ENCODE results near the gene ANXA2.

The ANXA2 gene

DNA sequence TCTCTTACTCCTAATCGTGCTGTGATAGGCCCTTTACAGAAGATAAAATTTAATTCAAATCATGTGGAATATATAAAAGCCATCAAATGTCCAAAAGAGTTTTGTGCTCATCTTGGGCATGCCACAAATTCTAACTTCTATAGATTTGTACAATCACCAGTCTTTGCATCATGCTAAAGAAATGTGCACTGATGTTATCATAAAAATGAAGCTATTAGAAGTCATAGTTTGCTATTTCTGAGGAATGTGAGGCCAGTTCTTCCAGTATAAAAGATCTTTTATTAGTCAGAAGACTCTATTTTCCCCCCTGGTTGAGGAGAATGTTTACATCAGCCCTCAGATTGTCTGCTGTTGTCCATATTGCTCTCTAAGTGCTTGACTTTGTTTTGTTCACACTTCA is 2.1 kb upstream of the ANXA2 start:
- FAIRE-seq, result no peak
- no peak for TF ChIP-seq POLR2A (IDR thresholded peaks at IDR 0.05; ENCODE audit: low read depth, low read length)
- DNase-seq (ENCODE audit: insufficient read length, low spot score), result no peak

DNA sequence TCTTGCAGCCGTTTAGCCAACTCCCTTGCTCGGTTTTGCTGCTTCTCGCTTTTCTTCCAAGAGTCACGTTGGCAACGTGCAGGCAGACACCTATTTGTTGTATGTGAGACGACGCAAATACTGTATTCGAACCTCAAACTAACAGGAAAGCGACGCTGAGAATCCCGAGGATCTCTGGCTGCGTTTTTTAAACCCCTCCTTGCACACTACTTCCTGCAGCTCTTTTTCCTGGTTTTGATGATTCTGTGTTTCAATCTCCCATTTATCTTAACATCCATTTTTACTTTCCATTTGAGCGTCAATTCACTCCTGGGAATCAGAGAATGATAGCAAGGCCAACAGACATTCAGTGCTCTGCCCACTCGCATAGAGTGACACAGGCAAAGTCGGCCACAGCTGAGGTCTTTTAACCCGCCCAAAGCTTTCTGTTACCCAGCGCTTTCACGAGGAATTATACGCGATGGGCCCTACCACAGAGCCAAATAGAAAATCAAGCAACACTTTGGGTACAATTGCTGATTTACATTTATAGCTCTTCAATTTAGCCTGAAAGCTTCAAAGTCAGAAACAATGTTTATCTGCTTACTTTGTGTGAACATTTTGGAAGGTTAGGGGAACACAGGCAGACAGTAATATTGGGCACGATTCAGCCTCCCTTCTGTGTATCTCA is 1.6 kb upstream of the ANXA2 start:
- no peak for TF ChIP-seq POLR2A (IDR thresholded peaks at IDR 0.05; ENCODE audit: low read depth, low read length)
- no peak for DNase-seq (ENCODE audit: insufficient read length, low spot score)
- no peak for FAIRE-seq

DNA sequence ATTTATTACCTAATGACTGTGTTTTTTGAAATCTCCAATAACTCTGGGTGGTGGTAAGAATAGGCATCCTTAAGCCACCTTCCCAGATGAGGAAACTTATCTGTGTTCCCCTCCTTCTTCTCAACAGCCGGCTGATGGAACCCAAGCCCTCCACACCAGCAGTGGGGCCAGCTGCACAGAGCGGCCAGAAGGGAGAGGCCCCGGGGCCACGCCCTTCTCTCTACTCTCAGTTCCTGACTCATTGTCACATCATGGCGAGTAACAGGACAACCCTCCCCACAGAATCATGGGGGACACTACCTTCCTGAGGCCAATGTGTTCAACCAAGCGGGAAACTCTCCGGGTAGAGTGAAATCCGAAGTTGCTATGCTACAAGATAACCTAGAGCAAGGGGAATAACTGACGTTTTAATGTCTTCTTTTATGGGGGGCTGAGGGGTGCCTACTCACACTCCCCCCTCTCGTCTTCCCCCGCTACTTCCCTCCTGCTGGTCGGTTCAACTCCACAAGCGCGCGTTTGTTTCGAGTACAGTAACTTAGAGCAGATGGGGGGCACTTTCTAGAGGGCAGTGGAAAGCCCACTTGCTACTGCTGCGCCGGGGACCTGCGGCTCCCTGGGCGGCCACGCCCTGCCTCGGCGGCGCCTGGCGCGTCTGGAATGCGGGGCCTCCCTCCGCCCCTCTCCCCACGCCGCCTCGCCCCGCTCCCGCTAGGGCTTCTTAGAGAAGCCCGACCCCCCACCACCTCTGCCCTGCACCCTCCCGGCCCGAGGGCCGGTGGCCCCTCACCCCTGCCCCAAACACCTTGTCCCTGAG is 621 bp downstream of the ANXA2 start:
- FAIRE-seq (no peak), DNase-seq (ENCODE audit: insufficient read length, low spot score) (no peak)
- peak; percentile 7 for TF ChIP-seq POLR2A (IDR thresholded peaks at IDR 0.05; ENCODE audit: low read depth, low read length)

DNA sequence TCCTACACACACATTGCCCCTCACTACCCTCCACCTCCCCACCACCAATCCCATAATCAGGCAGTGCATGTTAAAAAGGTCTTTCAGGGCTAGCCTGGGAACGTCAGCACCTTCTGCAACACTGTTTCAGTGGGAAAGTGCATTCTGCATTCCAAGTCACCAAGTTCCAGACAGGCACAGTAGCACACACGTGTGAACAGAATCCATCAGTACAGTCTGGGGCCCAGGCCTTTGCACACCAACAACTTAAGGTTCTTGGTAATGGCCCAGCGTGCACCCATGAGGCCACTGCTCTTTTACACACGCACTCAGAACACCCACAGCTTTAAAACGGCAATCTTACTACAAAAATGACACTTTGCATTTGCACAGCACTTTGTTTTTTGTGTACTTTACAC is 1.2 kb downstream of the ANXA2 start:
- no peak for DNase-seq (ENCODE audit: insufficient read length, low spot score)
- FAIRE-seq, result no peak
- no peak for TF ChIP-seq POLR2A (IDR thresholded peaks at IDR 0.05; ENCODE audit: low read depth, low read length)

DNA sequence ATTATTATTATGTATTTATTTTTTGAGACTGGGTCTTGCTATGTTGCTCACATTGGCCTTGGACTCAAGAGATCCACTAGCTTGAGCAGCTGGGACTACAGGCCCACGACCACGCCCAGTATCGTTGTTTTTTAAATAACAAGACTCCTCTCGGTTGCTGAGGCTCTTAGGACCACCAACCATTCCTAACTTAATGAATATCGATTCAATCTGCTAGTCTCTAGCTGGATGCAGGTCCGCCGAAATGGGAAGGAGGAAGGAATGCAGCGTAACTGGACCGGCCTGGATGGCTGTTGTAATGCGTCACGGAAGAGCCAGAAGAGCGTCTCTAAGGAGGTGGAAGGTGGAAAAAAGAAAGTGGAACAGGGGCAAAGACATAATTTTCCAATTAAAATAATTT is 1.7 kb downstream of the ANXA2 start:
- no peak for TF ChIP-seq POLR2A (IDR thresholded peaks at IDR 0.05; ENCODE audit: low read depth, low read length)
- DNase-seq (ENCODE audit: insufficient read length, low spot score) (no peak), FAIRE-seq (no peak)

DNA sequence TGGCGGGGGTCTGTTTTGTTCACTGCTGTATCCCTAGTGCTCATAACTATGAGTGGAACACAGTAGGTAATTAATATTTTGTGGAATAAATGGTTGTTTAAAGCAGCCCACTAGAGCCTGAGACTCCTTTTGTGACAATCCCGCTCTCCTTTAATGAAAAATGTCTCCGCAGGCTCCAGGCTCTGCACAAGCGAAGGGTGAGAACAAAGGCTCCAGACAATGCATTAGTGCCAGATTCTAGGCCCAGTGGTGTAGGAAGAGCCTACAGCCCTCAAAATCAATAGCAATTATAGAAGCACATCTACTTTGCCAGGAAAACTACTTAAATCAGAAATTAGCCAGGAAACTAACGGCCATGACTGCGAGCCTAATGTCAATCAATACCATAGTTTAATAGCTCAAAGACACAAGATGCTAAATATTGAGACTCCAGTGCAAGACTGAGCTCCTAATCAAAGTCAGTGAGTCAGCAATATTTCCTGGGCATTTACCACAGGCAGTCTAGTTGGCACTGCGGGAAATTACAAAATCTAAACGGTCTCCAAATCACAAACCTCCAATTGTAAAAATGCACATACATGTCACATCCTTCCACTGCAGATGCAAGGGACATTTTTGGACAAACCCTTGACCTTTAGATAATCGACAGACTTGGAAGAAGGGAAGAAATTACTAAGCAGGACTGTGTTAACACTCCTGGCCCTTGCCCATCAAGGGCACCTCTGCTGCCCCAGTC is 2.3 kb downstream of the ANXA2 start:
- no peak for TF ChIP-seq POLR2A (IDR thresholded peaks at IDR 0.05; ENCODE audit: low read depth, low read length)
- FAIRE-seq, result no peak
- DNase-seq (ENCODE audit: insufficient read length, low spot score), result no peak

DNA sequence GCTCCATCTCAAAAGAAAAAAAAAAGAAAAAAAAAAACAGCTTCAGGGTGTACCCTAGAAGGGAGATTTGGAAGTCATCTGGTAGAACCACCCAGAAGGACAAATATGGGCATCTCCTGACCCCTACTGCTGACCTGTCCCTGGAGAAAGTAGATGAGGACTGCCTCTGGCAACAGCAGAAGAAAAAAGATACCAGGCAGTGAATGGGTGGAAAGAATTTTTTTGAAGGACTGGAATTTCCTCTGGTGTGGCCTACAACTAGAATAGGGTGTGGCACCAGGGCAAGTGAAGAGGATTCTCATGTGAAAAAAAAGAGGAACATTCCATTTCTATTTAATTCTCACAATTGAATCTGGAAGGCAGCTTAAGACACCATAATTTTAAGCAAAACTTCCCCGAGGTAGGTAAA is 3.1 kb downstream of the ANXA2 start:
- no peak for TF ChIP-seq POLR2A (IDR thresholded peaks at IDR 0.05; ENCODE audit: low read depth, low read length)
- FAIRE-seq (no peak), DNase-seq (ENCODE audit: insufficient read length, low spot score) (no peak)

DNA sequence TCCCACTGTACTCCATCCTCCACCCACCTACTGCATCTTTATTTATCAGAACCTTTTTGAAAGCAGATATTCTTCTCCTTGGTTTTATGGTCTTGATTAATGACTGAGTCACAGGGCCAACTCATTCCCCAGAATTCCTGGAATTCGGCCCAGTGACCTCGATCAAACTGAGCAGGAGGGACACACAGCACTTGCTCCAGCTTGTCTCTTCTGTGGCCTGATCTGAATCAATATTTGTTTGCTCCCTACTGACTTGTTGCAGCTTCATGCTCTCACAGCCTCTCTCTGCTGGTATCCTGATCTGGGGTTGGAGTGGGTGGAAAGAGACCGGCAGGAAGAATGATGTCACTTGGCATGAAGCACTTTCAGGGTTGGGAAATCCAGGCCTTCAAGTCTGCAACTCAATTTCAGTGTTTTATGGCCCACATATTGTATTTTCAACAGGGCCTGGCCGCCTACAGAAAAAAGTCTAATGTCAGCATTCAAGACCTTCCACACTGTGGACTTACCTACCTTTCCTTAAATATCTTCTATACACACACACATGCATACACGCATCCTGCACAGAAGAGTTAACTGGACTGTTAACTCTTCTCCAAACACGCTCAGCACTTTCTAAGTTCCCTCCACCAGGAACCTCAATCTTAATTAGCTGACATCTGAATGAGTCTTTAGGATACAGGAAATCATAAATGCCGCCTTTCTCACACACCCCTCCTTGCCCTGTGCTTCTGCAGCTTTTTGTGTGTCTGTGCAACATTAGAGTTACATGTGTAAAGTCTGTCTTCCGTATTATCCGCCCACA is 4.6 kb downstream of the ANXA2 start:
- DNase-seq (ENCODE audit: insufficient read length, low spot score), result no peak

DNA sequence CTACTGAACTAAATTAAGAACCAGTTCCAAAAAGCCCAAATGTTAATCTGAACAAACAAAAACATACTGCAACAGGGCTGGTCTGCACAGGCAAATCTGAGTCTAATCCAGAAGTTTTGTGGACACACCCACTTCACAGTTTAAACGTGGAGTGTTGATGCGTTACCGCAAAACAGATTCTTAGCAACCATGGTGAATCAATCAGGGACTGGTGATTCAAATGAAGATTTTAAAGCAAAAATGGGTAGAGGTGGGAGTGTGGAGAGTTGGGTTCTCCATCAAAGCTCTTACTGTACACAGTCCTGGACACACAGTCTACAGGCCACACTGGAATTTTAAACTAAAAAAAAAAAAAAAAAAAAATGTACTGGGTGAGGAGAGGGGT is 5.2 kb downstream of the ANXA2 start:
- DNase-seq (ENCODE audit: insufficient read length, low spot score) (no peak), FAIRE-seq (no peak)
- TF ChIP-seq POLR2A (IDR thresholded peaks at IDR 0.05; ENCODE audit: low read depth, low read length), result no peak

More for the DNA sequence above, 4.6 kb downstream of the ANXA2 start:
- no peak for TF ChIP-seq POLR2A (IDR thresholded peaks at IDR 0.05; ENCODE audit: low read depth, low read length)
- peak; percentile 41 for FAIRE-seq

DNA sequence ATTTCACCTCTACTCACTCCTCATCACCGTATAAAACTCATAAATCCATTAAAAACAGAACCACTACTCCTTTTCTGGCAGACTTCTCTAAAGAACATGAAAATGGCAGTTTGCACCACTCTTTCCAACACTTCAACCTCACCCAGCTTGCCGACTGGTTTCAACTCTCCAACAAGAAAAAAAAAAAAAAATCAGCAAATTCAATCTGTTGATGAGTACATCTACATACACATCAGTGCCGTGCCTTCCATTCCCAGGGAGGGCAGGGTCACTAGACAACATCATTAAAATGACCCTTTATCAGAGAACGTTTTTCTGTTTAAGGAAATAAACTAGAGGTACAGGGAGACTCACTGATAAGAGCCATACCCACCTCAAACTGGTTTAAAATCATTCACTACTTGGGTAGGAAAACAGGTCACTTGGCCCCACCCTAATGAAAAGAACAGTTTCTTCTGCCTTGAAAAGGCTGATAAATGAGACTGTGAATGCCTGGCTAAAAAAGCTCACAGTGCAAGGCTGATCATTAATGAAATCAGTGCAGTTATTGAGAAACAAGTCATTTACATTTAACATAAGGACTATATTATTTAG is 6.0 kb downstream of the ANXA2 start:
- FAIRE-seq (no peak), DNase-seq (ENCODE audit: insufficient read length, low spot score) (no peak)
- TF ChIP-seq POLR2A (IDR thresholded peaks at IDR 0.05; ENCODE audit: low read depth, low read length), result no peak

DNA sequence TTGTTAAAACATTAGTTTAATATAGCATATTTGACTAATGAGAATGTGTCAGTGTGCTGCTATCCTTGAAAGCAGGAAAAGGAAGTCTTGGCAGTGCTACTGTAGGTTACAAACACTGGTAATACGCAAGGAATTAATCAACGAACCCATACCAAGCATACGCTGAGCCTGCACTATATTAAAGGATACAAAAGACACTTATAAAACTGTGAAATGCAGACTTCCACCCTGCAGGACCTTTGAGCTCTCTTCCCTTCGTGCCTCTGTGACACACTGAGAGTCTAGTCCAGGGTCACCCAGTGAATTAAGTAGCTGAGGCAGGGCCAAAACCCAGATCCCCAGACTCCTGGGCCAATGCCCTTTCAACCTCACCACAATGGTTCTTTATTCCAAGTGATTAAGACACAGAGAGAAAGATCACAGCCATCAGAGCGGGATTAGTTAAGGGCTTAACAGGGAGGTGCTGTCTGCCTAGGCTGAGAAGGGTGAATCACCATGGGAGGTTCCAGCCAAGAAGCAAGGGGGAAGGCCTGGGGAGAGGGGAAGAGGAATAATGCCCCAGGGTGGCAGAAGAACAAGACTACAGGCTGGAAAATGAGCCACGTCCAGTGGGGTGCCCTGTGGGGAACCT is 6.8 kb downstream of the ANXA2 start:
- no peak for TF ChIP-seq POLR2A (IDR thresholded peaks at IDR 0.05; ENCODE audit: low read depth, low read length)
- DNase-seq (ENCODE audit: insufficient read length, low spot score) (no peak), FAIRE-seq (no peak)

DNA sequence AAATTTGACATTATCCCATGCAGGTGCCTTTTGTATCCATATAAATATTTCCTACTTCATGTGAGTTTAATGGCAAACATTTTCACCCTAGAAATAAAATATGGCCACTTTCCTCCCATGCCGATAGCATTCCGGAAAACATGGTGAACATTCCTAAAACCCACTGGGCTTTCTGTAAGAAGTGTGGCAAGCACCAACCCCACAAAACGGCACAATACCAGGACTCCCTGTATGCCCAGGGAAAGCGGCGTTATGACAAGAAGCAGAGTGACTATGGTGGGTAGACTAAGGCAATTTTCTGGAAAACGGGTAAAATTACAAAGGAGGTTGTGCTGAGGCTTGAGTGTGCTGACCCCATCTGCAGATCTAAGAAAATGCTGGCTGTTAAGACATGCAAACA is 7.6 kb downstream of the ANXA2 start:
- DNase-seq (ENCODE audit: insufficient read length, low spot score) (no peak), FAIRE-seq (no peak)
- no peak for TF ChIP-seq POLR2A (IDR thresholded peaks at IDR 0.05; ENCODE audit: low read depth, low read length)
